Endothelial cell of umbilical vein (primary cell): ENCODE data around the gene CKLF. TPM values are rescaled to one million over a fixed set of nuclear protein-coding genes. Genes with fewer than 3 reads are reported as not detected.

Source experiments
- BruUV-seq: library from RNA; stranded (reverse); fragments of 400-500 nt; replicated peaks from 2 replicates; lab custom pipeline; 2021; lab: Mats Ljungman, UMichigan
- CTCF ChIA-PET: fragments of 300-600, 350-600 bp; sonication (Branson Sonifier 250); formaldehyde crosslinking; loops from one replicate; lab custom pipeline; 2021; ENCODE audit warnings: antibody characterized with exemption, inconsistent platforms; lab: Charles Lee
- POLR2A ChIA-PET: fragments of 300-600, 350-600 bp; sonication (Branson Sonifier 250); formaldehyde crosslinking; loops from one replicate; lab custom pipeline; 2021; ENCODE audit warnings: antibody characterized with exemption, inconsistent platforms; lab: Charles Lee
- DNase-seq: peaks from one replicate; pipeline ENCODE4 v3.0.0-alpha.2; 2011; ENCODE audit warnings: low read depth, low spot score
- FAIRE-seq: peaks from 2 replicates; lab custom pipeline; 2011; peaks lifted over from hg19 to GRCh38; lab: Jason Lieb, UNC
- H2AFZ ChIP-seq: 2 replicates; pipeline ENCODE4 v1.6.0; 2012; ENCODE audit warnings: low read depth, low read length, control low read depth, inconsistent platforms
- H3K27ac ChIP-seq: 2 replicates; pipeline ENCODE4 v1.5.1; 2011; ENCODE audit warnings: low read depth, mild to moderate bottlenecking, control low read depth, low read length, moderate library complexity; ENCODE audit not compliant: insufficient read depth
- H3K27me3 ChIP-seq, 2 experiments: 2 replicates each; pipeline versions ENCODE4 v1.6.0 to v1.6.1; 2011; ENCODE audit warnings: low read length in 2 of 2, mixed read lengths in 1 of 2; ENCODE audit not compliant: control insufficient read depth in 2 of 2, insufficient read depth in 2 of 2
- H3K36me3 ChIP-seq, 2 experiments: 2 replicates in 1 of 2; 3 replicates in 1 of 2; pipeline ENCODE4 v1.5.1; 2011; ENCODE audit warnings: low read length in 2 of 2, mild to moderate bottlenecking in 1 of 2, moderate library complexity in 1 of 2; ENCODE audit not compliant: control insufficient read depth in 2 of 2, insufficient read depth in 2 of 2; ENCODE audit errors: extremely low read depth in 1 of 2
- H3K4me1 ChIP-seq: 3 replicates; pipeline ENCODE4 v1.5.1; 2011; ENCODE audit warnings: mild to moderate bottlenecking, low read length; ENCODE audit not compliant: control insufficient read depth, insufficient read depth; ENCODE audit errors: extremely low read depth
- H3K4me2 ChIP-seq: 2 replicates; pipeline ENCODE4 v1.6.1; 2011; ENCODE audit warnings: low read length, control low read depth, mixed read lengths; ENCODE audit not compliant: insufficient read depth
- H3K4me3 ChIP-seq, 3 experiments: fragments of 200-600 bp in 1 of 3; sonication (generic), shearing (Covaris generic) in 1 of 3; replicated peaks in 1 of 3; 2 replicates each; pipeline ENCODE4 v1.5.1; 2011 to 2016; ENCODE audit warnings: control low read depth in 3 of 3, low read length in 3 of 3, mild to moderate bottlenecking in 2 of 3, inconsistent platforms in 1 of 3, low read depth in 1 of 3, moderate library complexity in 1 of 3; ENCODE audit not compliant: insufficient read depth in 1 of 3
- H3K79me2 ChIP-seq: 2 replicates; pipeline ENCODE4 v1.6.0; 2012; ENCODE audit warnings: low read length, inconsistent platforms; ENCODE audit not compliant: control insufficient read depth, insufficient read depth
- H3K9ac ChIP-seq: replicated peaks from 2 replicates; pipeline ENCODE3; 2011; ENCODE audit warnings: low read length, control low read depth; ENCODE audit not compliant: insufficient read depth; ENCODE audit errors: extremely low read depth
- H3K9me1 ChIP-seq: replicated peaks from 3 replicates; pipeline ENCODE4 v1.6.0; 2011; ENCODE audit warnings: mild to moderate bottlenecking, low read length; ENCODE audit not compliant: control insufficient read depth, insufficient read depth; ENCODE audit errors: extremely low read depth
- H3K9me3 ChIP-seq: replicated peaks from 2 replicates; pipeline ENCODE4 v1.5.1; 2012; ENCODE audit warnings: low read length, inconsistent platforms; ENCODE audit not compliant: control insufficient read depth, insufficient read depth
- H4K20me1 ChIP-seq: replicated peaks from 2 replicates; pipeline ENCODE3; 2011; ENCODE audit warnings: mild to moderate bottlenecking, low read length; ENCODE audit not compliant: control insufficient read depth, insufficient read depth; ENCODE audit errors: extremely low read depth
- CTCF ChIP-seq, 2 donors: IDR thresholded peaks; 1 replicate in 1 of 2; 2 replicates in 1 of 2; pipeline ENCODE4 v1.5.1; 2011; ENCODE audit warnings: low read length in 2 of 2, mild to moderate bottlenecking in 2 of 2, moderate library complexity in 2 of 2, control low read depth in 1 of 2, inconsistent platforms in 1 of 2, low read depth in 1 of 2; ENCODE audit not compliant: insufficient read depth in 1 of 2; ENCODE audit errors: extremely low read depth in 1 of 2
- EZH2 ChIP-seq: IDR thresholded peaks from 2 replicates; pipeline ENCODE4 v1.6.1; 2012; ENCODE audit warnings: borderline replicate concordance, low read depth, mild to moderate bottlenecking, moderate library complexity, low read length, inconsistent platforms; ENCODE audit not compliant: severe bottlenecking
- FOS ChIP-seq: IDR thresholded peaks from 2 replicates; pipeline ENCODE4 v1.6.1; 2011; ENCODE audit warnings: mild to moderate bottlenecking, low read length, moderate library complexity, borderline replicate concordance; ENCODE audit not compliant: insufficient read depth
- GATA2 ChIP-seq: IDR thresholded peaks from 2 replicates; pipeline ENCODE4 v1.7.0; 2011; ENCODE audit warnings: low read depth, mild to moderate bottlenecking, moderate library complexity, mixed read lengths, low read length; ENCODE audit not compliant: insufficient read length, insufficient read depth
- JUN ChIP-seq: IDR thresholded peaks from 2 replicates; pipeline ENCODE4 v1.6.1; 2011; ENCODE audit warnings: borderline replicate concordance, low read depth; ENCODE audit not compliant: insufficient read length, insufficient read depth
- MAX ChIP-seq: IDR thresholded peaks from 2 replicates; pipeline ENCODE4 v1.6.1; 2011; ENCODE audit not compliant: insufficient read depth, insufficient read length
- MYC ChIP-seq: IDR thresholded peaks from one replicate; pipeline ENCODE4 v1.6.1; 2011; ENCODE audit warnings: mild to moderate bottlenecking, low read depth, low read length
- POLR2A ChIP-seq: IDR thresholded peaks from 2 replicates; pipeline ENCODE4 v1.6.1; 2012; ENCODE audit warnings: low read depth, mild to moderate bottlenecking, control low read depth, low read length
- POLR2AphosphoS5 ChIP-seq: IDR thresholded peaks from 2 replicates; pipeline ENCODE4 v1.6.1; 2012; ENCODE audit warnings: low read depth, mild to moderate bottlenecking, control low read depth, low read length, moderate library complexity; ENCODE audit not compliant: insufficient read depth
- dilution Hi-C: fragments of 300-500 bp; cut with MboI; formaldehyde crosslinking; loops from one replicate; pipeline ENCODE4 v1.15.0; 2019; ENCODE audit warnings: low sequenced_read_pairs; ENCODE audit not compliant: extremely low pct_ligation_motif_present
- intact Hi-C: fragments of 100-400 bp; cut with micrococcal nuclease; formaldehyde crosslinking; loops from one replicate; pipeline ENCODE4 v1.10.0; 2022
- polyA plus RNA-seq, 4 experiments: library from polyadenylated mRNA; depleted of rRNA in 3 of 4; stranded (reverse) in 3 of 4; unstranded in 1 of 4; fragments of >200 nt; gene quantifications; 2 replicates each; pipeline versions ENCODE4 v1.2.1 to v1.2.3, GENCODE V29; 2011 to 2012; ENCODE audit warnings: missing spikeins in 1 of 4
- total RNA-seq: library from RNA; stranded (reverse); gene quantifications from 2 replicates; pipeline ENCODE4 v1.2.3, GENCODE V29; 2021

The CKLF gene
- total and polyA plus RNA-seq, 2 donors (not counting 3 experiments of a cell fraction or from before 2014, with no cell fraction given) = 80.0 to 209 TPM

GRCh38 chr16:66538910-66539309, 13.5 kb upstream of the CKLF start:
- CTCF ChIA-PET = no interaction called here
- BruUV-seq = no TSS peak
- no peak for FAIRE-seq

More at GRCh38 chr16:66538910-66539309, 13.5 kb upstream of the CKLF start:
- H2AFZ ChIP-seq = no peak overlapping the region
- H3K9me3 ChIP-seq = no peaks in the 10 kb centered on the region
- no peaks in the 10 kb centered on the region for H3K4me1 ChIP-seq
- H3K4me3 ChIP-seq = no peak overlapping the region
- no peak overlapping the region for H3K9ac ChIP-seq
- intact Hi-C loops = no loop called here
- no peaks in the 10 kb centered on the region for H3K79me2 ChIP-seq
- dilution Hi-C loops = no loop called here
- POLR2A ChIA-PET = no interaction called here
- TF ChIP-seq EZH2 (no peak), POLR2AphosphoS5 (no peak), FOS (no peak), GATA2 (no peak), POLR2A (no peak), CTCF (IDR thresholded peaks at IDR 0.05; ENCODE audit: extremely low read depth in 1 of 2, insufficient read depth in 1 of 2, low read depth in 1 of 2, low read length in 2 of 2) (no peak), MYC (no peak), MAX (no peak), JUN (no peak)
- peaks cover 0 to 10% of the 10 kb centered on the region in 2 experiments for H3K36me3 ChIP-seq
- H3K27ac ChIP-seq = no peak overlapping the region
- no peaks in the 10 kb centered on the region for H4K20me1 ChIP-seq
- no peak for DNase-seq
- no peak overlapping the region for H3K4me2 ChIP-seq
- H3K9me1 ChIP-seq = no peaks in the 10 kb centered on the region
- H3K27me3 ChIP-seq = no peaks in the 10 kb centered on the region
